ENCODE data around the gene PARD3. TPM values are rescaled to one million over a fixed set of nuclear protein-coding genes. Genes with fewer than 3 reads are reported as not detected.

Gene PARD3
- total RNA-seq, 3 donors from 2014 or later (not counting 1 experiment from before 2014, with no cell fraction given) = 0.14 to 0.49 (median 0.38) TPM

GRCh38 chr10:34800624-34801023 is 14.5 kb downstream of the PARD3 start:
- WGBS (ENCODE audit: insufficient coverage) = 80% methylated on average over 5 of the region's 5 CpGs
- Histone ChIP-seq H3K27ac (ENCODE audit: low read length) (no peak overlapping the region), H3K4me1 (ENCODE audit: control insufficient read depth, insufficient read depth, low read length) (no peaks in the 10 kb centered on the region), H3K36me3 (ENCODE audit: control insufficient read depth, insufficient read depth, low read length) (no peaks in the 10 kb centered on the region), H3K4me3 (ENCODE audit: low read length) (no peak overlapping the region), H3K27me3 (ENCODE audit: control insufficient read depth, insufficient read depth, low read length) (no peaks in the 10 kb centered on the region), H3K9me3 (ENCODE audit: control insufficient read depth, insufficient read depth, low read length) (no peaks in the 10 kb centered on the region)
- H3K36me3 Mint-ChIP-seq = no peaks in the 10 kb centered on the region
- no peaks in the 10 kb centered on the region for H3K4me1 Mint-ChIP-seq
- no peaks in the 10 kb centered on the region for H3K9me3 Mint-ChIP-seq
- DNase-seq (no peak), ATAC-seq (no peak)
- intact Hi-C loops (cut with micrococcal nuclease) = no loop called here
- H3K27ac Mint-ChIP-seq = no peak overlapping the region
- TF ChIP-seq CTCF (IDR thresholded peaks at IDR 0.05) = no peak
- peaks cover 5 to 7% of the 10 kb centered on the region in 2 donors for H3K27me3 Mint-ChIP-seq (ENCODE audit: low read depth in 2 of 2)
- H3K4me3 Mint-ChIP-seq = no peak overlapping the region

- H3K27ac ChIP-seq (ENCODE audit: low read length) = no peak overlapping the region
- no peaks in the 10 kb centered on the region for H3K36me3 ChIP-seq (ENCODE audit: control insufficient read depth, insufficient read depth, low read length)
- no peak overlapping the region for H3K4me3 Mint-ChIP-seq
- no peaks in the 10 kb centered on the region for H3K4me1 ChIP-seq (ENCODE audit: control insufficient read depth, insufficient read depth, low read length)
- H3K27me3 Mint-ChIP-seq (ENCODE audit: low read depth in 2 of 2) = peaks cover 5 to 7% of the 10 kb centered on the region in 2 donors
- no peaks in the 10 kb centered on the region for H3K36me3 Mint-ChIP-seq
- no peaks in the 10 kb centered on the region for H3K27me3 ChIP-seq (ENCODE audit: control insufficient read depth, insufficient read depth, low read length)
- no peaks in the 10 kb centered on the region for H3K9me3 Mint-ChIP-seq
- no peaks in the 10 kb centered on the region for H3K4me1 Mint-ChIP-seq
- DNase-seq = no peak
- TF ChIP-seq CTCF (IDR thresholded peaks at IDR 0.05) = no peak
- ATAC-seq = no peak
- H3K9me3 ChIP-seq (ENCODE audit: control insufficient read depth, insufficient read depth, low read length) = no peaks in the 10 kb centered on the region
- intact Hi-C loops (cut with micrococcal nuclease) = no loop called here
- H3K4me3 ChIP-seq (ENCODE audit: low read length) = no peak overlapping the region
- WGBS (ENCODE audit: insufficient coverage) = 89% methylated on average over 4 of the region's 4 CpGs
- no peak overlapping the region for H3K27ac Mint-ChIP-seq
Measured at GRCh38 chr10:34798654-34799053, 16.4 kb downstream of the PARD3 start.

- H3K4me3 Mint-ChIP-seq = no peak overlapping the region
- no peak overlapping the region for H3K27ac ChIP-seq (ENCODE audit: low read length)
- TF ChIP-seq CTCF (IDR thresholded peaks at IDR 0.05) = no peak
- H3K9me3 ChIP-seq (ENCODE audit: control insufficient read depth, insufficient read depth, low read length) = no peaks in the 10 kb centered on the region
- H3K36me3 ChIP-seq (ENCODE audit: control insufficient read depth, insufficient read depth, low read length) = no peaks in the 10 kb centered on the region
- H3K27ac Mint-ChIP-seq = no peak overlapping the region
- no peaks in the 10 kb centered on the region for H3K9me3 Mint-ChIP-seq
- ATAC-seq = no peak
- H3K27me3 Mint-ChIP-seq (ENCODE audit: low read depth in 2 of 2) = peaks cover 5 to 10% of the 10 kb centered on the region in 2 donors
- WGBS (ENCODE audit: insufficient coverage) = 95% methylated on average over 5 of the region's 6 CpGs
- no peaks in the 10 kb centered on the region for H3K4me1 Mint-ChIP-seq
- intact Hi-C loops (cut with micrococcal nuclease) = no loop called here
- no peaks in the 10 kb centered on the region for H3K36me3 Mint-ChIP-seq
- no peak overlapping the region for H3K4me3 ChIP-seq (ENCODE audit: low read length)
- DNase-seq = no peak
- H3K27me3 ChIP-seq (ENCODE audit: control insufficient read depth, insufficient read depth, low read length) = no peaks in the 10 kb centered on the region
- no peaks in the 10 kb centered on the region for H3K4me1 ChIP-seq (ENCODE audit: control insufficient read depth, insufficient read depth, low read length)
Measured at GRCh38 chr10:34797155-34797554, 17.9 kb downstream of the PARD3 start.

- no peaks in the 10 kb centered on the region for H3K9me3 ChIP-seq (ENCODE audit: control insufficient read depth, insufficient read depth, low read length)
- H3K27ac Mint-ChIP-seq = no peak overlapping the region
- no peak overlapping the region for H3K27ac ChIP-seq (ENCODE audit: low read length)
- H3K36me3 Mint-ChIP-seq = no peaks in the 10 kb centered on the region
- TF ChIP-seq CTCF (IDR thresholded peaks at IDR 0.05) = no peak
- no peaks in the 10 kb centered on the region for H3K4me1 Mint-ChIP-seq
- ATAC-seq (no peak), DNase-seq (no peak)
- no peak overlapping the region for H3K4me3 ChIP-seq (ENCODE audit: low read length)
- H3K36me3 ChIP-seq (ENCODE audit: control insufficient read depth, insufficient read depth, low read length) = no peaks in the 10 kb centered on the region
- no peak overlapping the region for H3K4me3 Mint-ChIP-seq
- no peaks in the 10 kb centered on the region for H3K9me3 Mint-ChIP-seq
- H3K27me3 ChIP-seq (ENCODE audit: control insufficient read depth, insufficient read depth, low read length) = no peaks in the 10 kb centered on the region
- no peaks in the 10 kb centered on the region for H3K4me1 ChIP-seq (ENCODE audit: control insufficient read depth, insufficient read depth, low read length)
- 100% methylated on average over 1 of the region's 1 CpG for whole genome bisulfite sequencing (ENCODE audit: insufficient coverage)
- intact Hi-C loops (cut with micrococcal nuclease) = no loop called here
- peaks cover 4 to 10% of the 10 kb centered on the region in 2 donors for H3K27me3 Mint-ChIP-seq (ENCODE audit: low read depth in 2 of 2)
Measured at GRCh38 chr10:34796133-34796532, 19.0 kb downstream of the PARD3 start.
